ENCODE data around the gene BCAS3.

DNA sequence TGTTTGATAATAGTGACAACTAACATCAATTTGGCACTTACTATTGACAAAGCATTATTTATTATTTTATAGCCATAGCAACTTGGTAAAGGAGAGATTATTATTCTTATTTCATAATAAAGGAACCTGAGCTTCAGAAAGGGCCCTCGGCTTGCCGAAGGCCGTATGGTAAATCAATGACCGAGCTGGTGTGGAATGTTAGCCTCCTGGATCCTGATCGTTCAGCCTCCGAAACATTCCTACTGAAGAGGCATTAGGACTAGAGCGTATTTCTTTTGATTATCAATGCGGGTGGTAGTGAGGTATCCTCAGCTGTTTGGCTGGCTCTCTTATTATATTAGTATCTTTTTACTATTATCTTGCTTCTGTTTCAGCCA lies 522.7 kb downstream of the BCAS3 start:
- TF ChIP-seq, protein P1, sequence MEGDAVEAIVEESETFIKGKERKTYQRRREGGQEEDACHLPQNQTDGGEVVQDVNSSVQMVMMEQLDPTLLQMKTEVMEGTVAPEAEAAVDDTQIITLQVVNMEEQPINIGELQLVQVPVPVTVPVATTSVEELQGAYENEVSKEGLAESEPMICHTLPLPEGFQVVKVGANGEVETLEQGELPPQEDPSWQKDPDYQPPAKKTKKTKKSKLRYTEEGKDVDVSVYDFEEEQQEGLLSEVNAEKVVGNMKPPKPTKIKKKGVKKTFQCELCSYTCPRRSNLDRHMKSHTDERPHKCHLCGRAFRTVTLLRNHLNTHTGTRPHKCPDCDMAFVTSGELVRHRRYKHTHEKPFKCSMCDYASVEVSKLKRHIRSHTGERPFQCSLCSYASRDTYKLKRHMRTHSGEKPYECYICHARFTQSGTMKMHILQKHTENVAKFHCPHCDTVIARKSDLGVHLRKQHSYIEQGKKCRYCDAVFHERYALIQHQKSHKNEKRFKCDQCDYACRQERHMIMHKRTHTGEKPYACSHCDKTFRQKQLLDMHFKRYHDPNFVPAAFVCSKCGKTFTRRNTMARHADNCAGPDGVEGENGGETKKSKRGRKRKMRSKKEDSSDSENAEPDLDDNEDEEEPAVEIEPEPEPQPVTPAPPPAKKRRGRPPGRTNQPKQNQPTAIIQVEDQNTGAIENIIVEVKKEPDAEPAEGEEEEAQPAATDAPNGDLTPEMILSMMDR (conservative IDR thresholded peaks at IDR 0.05; ENCODE audit: low read depth, low read length), result no peak
- TF ChIP-seq EZH2 (IDR thresholded peaks at IDR 0.05; ENCODE audit: borderline replicate concordance, low read depth, low read length, poor library complexity, severe bottlenecking), result no peak

Data from A673 (cell line).